MM.1S (cell line): Measurements from ENCODE around the gene LRTM1.

Experiments
- DNase-seq: peaks from one replicate; pipeline ENCODE4 v3.0.0-alpha.2; 2015
- H2AFZ ChIP-seq: fragments of 300-600 bp; sonication (generic); 2 replicates; pipeline ENCODE4 v1.6.0; 2016; ENCODE audit warnings: antibody characterized with exemption, low read length
- H3F3A ChIP-seq: fragments of 300-600 bp; sonication (generic); 2 replicates; pipeline ENCODE4 v1.6.1; 2016; ENCODE audit warnings: mild to moderate bottlenecking, antibody characterized with exemption, low read length, moderate library complexity, mixed read lengths; ENCODE audit not compliant: insufficient read depth
- H3K27ac ChIP-seq: fragments of 300-600 bp; sonication (generic); 2 replicates; pipeline ENCODE4 v1.5.1; 2016; ENCODE audit warnings: mild to moderate bottlenecking, low read length
- H3K27me3 ChIP-seq: fragments of 300-600 bp; sonication (generic); replicated peaks from 2 replicates; pipeline ENCODE4 v1.6.0; 2016; ENCODE audit warnings: low read length; ENCODE audit not compliant: insufficient read depth
- H3K36me3 ChIP-seq: fragments of 300-600 bp; sonication (generic); replicated peaks from 2 replicates; pipeline ENCODE4 v1.6.1; 2016; ENCODE audit warnings: mild to moderate bottlenecking, low read length, mixed read lengths; ENCODE audit not compliant: insufficient read depth
- H3K4me1 ChIP-seq: fragments of 300-600 bp; sonication (generic); 2 replicates; pipeline ENCODE4 v1.6.1; 2016; ENCODE audit warnings: low read length, mixed read lengths
- H3K4me2 ChIP-seq: fragments of 300-600 bp; sonication (generic); 2 replicates; pipeline ENCODE4 v1.6.0; 2016; ENCODE audit warnings: low read depth, low read length
- H3K4me3 ChIP-seq: fragments of 300-600 bp; sonication (generic); 2 replicates; pipeline ENCODE4 v1.5.1; 2016; ENCODE audit warnings: low read length, mixed read lengths
- H3K79me2 ChIP-seq: fragments of 300-600 bp; sonication (generic); 2 replicates; pipeline ENCODE4 v1.6.1; 2016; ENCODE audit warnings: mixed run types, low read length, mixed read lengths
- H3K9ac ChIP-seq: fragments of 300-600 bp; sonication (generic); 2 replicates; pipeline ENCODE4 v1.6.1; 2016; ENCODE audit warnings: low read length, mixed read lengths
- H3K9me2 ChIP-seq: fragments of 300-600 bp; sonication (generic); replicated peaks from 2 replicates; pipeline ENCODE4 v1.6.1; 2016; ENCODE audit warnings: mild to moderate bottlenecking, low read length, mixed read lengths; ENCODE audit not compliant: insufficient read depth
- H3K9me3 ChIP-seq: fragments of 300-600 bp; sonication (generic); replicated peaks from 2 replicates; pipeline ENCODE4 v1.6.1; 2016; ENCODE audit warnings: mild to moderate bottlenecking, low read length, mixed read lengths; ENCODE audit not compliant: insufficient read depth
- H4K20me1 ChIP-seq: fragments of 300-600 bp; sonication (generic); 2 replicates; pipeline ENCODE4 v1.6.1; 2016; ENCODE audit warnings: mild to moderate bottlenecking, low read length, moderate library complexity, mixed read lengths; ENCODE audit not compliant: insufficient read depth
- CTCF ChIP-seq: fragments of 300-600 bp; sonication (generic); IDR thresholded peaks from 2 replicates; pipeline ENCODE4 v1.5.1; 2016; ENCODE audit warnings: antibody characterized with exemption, low read length, mixed read lengths
- EZH2 ChIP-seq: fragments of 300-600 bp; sonication (generic); optimal IDR thresholded peaks from 2 replicates; pipeline ENCODE3; 2017; ENCODE audit warnings: low read depth, mild to moderate bottlenecking, antibody characterized with exemption, low read length, mixed read lengths
- EZH2phosphoT487 ChIP-seq: fragments of 300-600 bp; sonication (generic); IDR thresholded peaks from 2 replicates; pipeline ENCODE4 v1.6.1; 2018; ENCODE audit warnings: antibody characterized with exemption, low read length

LRTM1 gene

GRCh38 chr3:54892168-54892567 is 35.7 kb downstream of the LRTM1 start:
- Histone ChIP-seq H3K4me3 (no peak overlapping the region), H3K4me1 (no peaks in the 10 kb centered on the region), H3K4me2 (no peak overlapping the region), H3K9ac (no peak overlapping the region), H3K27ac (no peak overlapping the region), H2AFZ (no peak overlapping the region), H4K20me1 (no peaks in the 10 kb centered on the region), H3K36me3 (no peaks in the 10 kb centered on the region), H3K9me2 (no peaks in the 10 kb centered on the region), H3K27me3 (no peaks in the 10 kb centered on the region), H3K9me3 (0 out of 2 replicates have a peak, but pooled peaks cover 2% of the 10 kb centered on the region), H3K79me2 (no peaks in the 10 kb centered on the region), H3F3A (no peaks in the 10 kb centered on the region)
- DNase-seq: no peak
- TF ChIP-seq CTCF: no peak
- no peak for TF ChIP-seq EZH2
- TF ChIP-seq EZH2phosphoT487: no peak

DNA sequence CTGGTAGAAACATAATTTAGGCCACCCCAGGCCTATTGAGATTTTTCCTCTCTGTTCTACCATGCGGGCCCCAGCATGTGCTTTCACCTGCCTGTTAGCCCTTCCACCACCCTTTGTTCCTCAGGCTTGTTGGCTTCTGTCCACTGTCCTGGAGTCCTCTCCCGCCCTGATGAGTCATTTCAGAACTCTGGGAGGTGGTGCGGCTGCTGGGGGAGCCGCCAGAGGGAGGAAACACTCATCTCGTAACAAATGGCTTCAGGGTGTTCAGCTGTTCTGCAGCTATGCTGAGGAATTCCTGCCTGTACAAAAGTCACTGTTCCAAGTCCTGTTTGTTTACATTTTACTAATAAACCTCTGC is 36.3 kb downstream of the LRTM1 start:
- Histone ChIP-seq H3K4me3 (no peak overlapping the region), H3K9me2 (no peaks in the 10 kb centered on the region), H2AFZ (no peak overlapping the region), H3K4me2 (no peak overlapping the region), H3K9ac (no peak overlapping the region), H3K9me3 (0 out of 2 replicates have a peak, but pooled peaks cover 2% of the 10 kb centered on the region), H3K79me2 (no peaks in the 10 kb centered on the region), H3K36me3 (no peaks in the 10 kb centered on the region), H3F3A (no peaks in the 10 kb centered on the region), H3K27me3 (no peaks in the 10 kb centered on the region), H3K27ac (no peak overlapping the region), H3K4me1 (no peaks in the 10 kb centered on the region), H4K20me1 (no peaks in the 10 kb centered on the region)
- TF ChIP-seq EZH2 (no peak), EZH2phosphoT487 (no peak), CTCF (no peak)
- DNase-seq: no peak

DNA sequence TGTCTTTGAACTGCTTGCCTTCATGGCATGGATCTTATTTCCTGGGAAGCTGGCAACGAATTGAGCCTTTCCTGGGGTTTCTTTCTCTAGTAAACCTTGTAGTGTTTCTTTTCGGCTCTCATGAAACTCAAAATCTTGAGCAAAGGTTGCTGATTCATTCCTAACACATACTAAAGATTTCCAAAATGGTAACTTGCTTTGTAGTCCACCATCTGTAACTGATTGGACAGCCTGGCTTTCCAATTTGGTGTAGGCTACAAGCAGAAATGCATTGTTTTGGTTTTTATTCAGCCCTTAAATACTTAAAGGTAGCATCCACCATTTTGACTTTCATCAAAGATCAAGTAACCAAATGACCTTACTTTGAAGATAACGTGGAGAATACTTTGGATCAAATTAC is 38.1 kb downstream of the LRTM1 start:
- no peak overlapping the region for H2AFZ ChIP-seq
- H3K79me2 ChIP-seq: no peaks in the 10 kb centered on the region
- H3K4me2 ChIP-seq: no peak overlapping the region
- DNase-seq: no peak
- no peak overlapping the region for H3K27ac ChIP-seq
- H3K9ac ChIP-seq: no peak overlapping the region
- TF ChIP-seq CTCF: no peak
- TF ChIP-seq EZH2: no peak
- no peak for TF ChIP-seq EZH2phosphoT487
- H4K20me1 ChIP-seq: no peaks in the 10 kb centered on the region
- 0 out of 2 replicates have a peak, but pooled peaks cover 2% of the 10 kb centered on the region for H3K9me3 ChIP-seq
- no peaks in the 10 kb centered on the region for H3F3A ChIP-seq
- no peaks in the 10 kb centered on the region for H3K27me3 ChIP-seq
- H3K4me3 ChIP-seq: no peak overlapping the region
- no peaks in the 10 kb centered on the region for H3K36me3 ChIP-seq
- no peaks in the 10 kb centered on the region for H3K9me2 ChIP-seq
- H3K4me1 ChIP-seq: no peaks in the 10 kb centered on the region
